Fibroblast of the aortic adventitia (primary cell): ENCODE data around the gene GLI2. TPM values are rescaled to one million over a fixed set of nuclear protein-coding genes. Genes with fewer than 3 reads are reported as not detected.
A peak's percentile ranks its signal among the peaks of the same experiment; 100 is the strongest.

Experiments used
- DNase-seq: peaks from one replicate; pipeline ENCODE4 v3.0.0-alpha.2; 2010; ENCODE audit warnings: low read depth
- H3K4me3 ChIP-seq: 2 replicates; pipeline ENCODE4 v1.5.1; 2011; ENCODE audit warnings: low read depth, mild to moderate bottlenecking, control low read depth, low read length, moderate library complexity
- CTCF ChIP-seq: IDR thresholded peaks from 2 replicates; pipeline ENCODE4 v1.5.1; 2011; ENCODE audit warnings: mild to moderate bottlenecking, low read length, control low read depth, inconsistent platforms; ENCODE audit not compliant: insufficient read depth
- total RNA-seq: library from RNA; depleted of rRNA; stranded (reverse); fragments of >200 nt; gene quantifications from 2 replicates; pipeline ENCODE4 v1.2.3, GENCODE V29; 2012; ENCODE audit warnings: low replicate concordance

The GLI2 gene
- total RNA-seq, 1 donor, result 5.3 TPM

DNA sequence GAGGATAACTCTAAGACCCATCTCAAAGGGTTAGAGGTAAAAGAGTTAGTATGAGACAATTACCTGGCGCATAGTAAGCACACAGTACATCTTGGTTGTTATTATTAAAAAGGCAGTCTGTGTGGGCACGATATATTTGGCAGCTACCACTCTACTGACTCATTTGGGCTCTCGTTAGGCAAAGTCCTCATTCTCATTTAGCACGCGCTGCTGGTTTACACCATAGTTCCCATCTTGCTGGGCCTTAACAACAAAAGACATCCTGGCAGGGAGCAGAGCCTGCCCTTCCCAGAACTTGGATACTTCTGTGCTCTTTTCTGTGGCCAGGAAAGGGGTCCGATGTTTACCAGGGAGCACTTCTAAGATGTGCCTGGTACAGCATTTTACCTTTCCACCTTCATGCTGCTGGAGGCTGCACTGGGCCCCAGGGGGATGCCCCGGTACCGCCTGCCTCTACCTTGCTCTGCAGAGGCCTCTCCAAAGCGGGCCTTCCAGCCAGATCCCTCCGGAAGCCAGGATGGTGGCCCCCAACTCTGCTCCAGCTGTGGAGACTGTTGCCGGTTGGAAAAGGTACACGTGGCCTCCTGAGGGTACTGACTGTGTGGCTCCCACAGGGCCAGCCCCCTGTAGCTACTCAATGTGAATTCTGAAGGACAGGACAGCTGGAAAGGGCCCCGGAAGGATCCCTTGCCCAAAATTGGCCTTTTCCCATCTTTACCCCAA, 15.0 kb downstream of the GLI2 start:
- no peak overlapping the region for H3K4me3 ChIP-seq
- peak; percentile 38 for DNase-seq

DNA sequence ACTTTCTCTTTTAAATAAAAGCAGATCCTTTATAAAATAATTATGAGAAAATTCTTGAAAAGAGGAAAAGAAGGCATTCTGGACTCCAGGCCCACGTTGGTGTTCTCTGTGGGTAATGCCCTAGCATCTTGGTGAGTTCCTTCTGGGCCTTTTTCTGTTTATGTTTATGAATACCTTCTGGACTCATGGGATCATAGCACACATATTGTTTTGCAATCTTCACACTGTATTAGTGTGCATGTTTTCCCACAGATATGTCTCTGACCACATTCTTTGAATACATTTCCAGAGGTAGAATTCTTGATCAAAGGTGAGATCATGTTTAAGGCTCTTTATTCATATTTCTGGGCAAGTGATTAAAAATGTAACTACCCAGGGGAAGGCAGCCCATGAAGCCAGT, 15.9 kb downstream of the GLI2 start:
- H3K4me3 ChIP-seq, result no peak overlapping the region
- TF ChIP-seq CTCF, result no peak
- no peak for DNase-seq

More for the DNA sequence above, 15.0 kb downstream of the GLI2 start:
- TF ChIP-seq CTCF, result no peak

DNA sequence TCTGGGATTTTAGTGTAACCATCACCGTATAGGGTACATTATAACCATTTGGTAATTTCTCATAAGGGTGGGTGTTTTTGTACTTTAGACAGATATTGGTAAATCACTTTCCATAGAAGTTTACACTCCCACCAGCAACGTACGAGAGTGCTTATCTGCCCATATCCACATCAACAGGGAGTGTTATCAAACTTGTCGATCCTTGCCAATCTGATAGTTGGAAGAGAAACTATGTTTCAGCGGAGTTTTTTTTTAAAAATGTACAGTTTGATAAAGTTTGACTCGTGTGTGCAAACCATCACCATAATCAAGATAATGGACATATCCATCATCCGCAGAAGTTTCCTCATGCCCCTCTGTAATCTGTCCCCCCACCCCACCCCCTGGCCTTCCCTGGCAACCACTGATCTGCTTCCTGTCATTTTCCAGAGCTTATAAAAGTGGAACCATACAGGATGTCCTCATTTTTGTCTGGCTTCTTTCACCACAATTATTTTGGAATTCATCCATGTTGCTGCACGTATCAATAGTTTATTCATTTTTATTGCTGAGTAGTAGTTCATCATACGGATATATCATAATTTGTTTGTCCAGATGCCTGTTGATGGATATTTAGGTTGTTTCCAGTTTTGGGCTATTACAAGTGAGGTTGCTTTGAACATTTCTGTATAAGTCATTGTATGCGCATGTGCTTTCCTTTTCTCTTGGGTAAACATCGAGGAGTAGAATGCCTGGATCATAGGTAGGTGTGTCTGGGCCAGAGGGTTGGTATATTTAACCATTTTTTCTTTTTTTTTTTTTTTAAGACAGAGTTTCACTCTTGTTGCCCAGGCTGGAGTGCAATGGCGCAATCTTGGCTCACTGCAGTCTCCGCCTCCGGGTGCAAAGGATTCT, 18.6 kb downstream of the GLI2 start:
- H3K4me3 ChIP-seq, result no peak overlapping the region
- DNase-seq, result peak; percentile 51
- no peak for TF ChIP-seq CTCF

DNA sequence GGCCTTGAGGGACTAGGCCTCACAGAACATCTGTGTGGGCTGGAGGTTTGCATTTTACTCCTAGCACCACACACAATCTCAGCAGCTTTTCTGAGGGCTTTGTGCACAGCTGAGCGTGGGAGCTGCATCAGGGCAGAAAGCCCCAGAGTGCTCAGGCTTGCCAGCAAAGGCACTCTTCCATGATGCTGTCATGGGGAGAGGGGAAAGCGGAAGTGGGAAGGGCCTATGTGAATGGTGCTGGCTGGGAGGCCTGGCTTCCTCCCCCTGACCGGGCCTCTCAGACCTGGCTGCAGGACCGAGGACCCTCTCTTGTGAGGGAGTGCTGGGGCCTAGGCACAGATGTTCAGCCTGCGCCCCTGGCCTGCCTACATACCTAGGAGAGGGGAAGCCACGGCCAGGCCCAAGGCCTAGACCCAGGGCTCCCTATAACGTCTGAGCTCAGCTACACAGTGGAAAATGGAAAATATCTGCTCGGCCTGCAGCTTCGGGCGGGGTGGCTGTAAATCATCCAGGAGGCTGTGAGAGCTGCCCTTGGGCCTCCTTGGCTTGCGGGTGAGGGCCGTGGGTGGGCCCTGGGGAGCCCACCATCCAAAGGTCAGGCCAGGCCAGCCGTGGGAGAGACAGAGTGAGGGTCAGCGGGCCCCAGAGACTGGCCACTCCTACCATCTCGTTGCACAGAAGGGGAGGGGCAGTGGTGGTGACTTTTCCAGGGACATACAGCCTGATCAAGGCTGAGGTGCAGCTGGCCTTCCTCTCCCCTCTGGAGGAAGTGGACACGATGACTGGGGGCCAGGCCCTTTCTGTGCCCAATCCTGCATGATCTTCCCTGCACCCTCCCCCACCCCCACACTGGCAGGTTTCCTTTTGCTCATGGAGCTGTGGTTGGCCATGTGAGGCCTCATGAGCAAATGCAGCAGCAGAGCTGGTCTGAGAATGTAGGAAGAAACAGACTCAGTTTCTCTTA, 22.8 kb downstream of the GLI2 start:
- DNase-seq, result peak; percentile 95
- TF ChIP-seq CTCF, result no peak
- peak overlapping the region; percentile 37 for H3K4me3 ChIP-seq

- H3K4me3 ChIP-seq, result no peak overlapping the region
- no peak for TF ChIP-seq CTCF
- DNase-seq, result no peak
Measured at GRCh38 chr2:120759543-120760331, 24.1 kb downstream of the GLI2 start.
